OCI-LY1 (cell line): ENCODE measurements around the gene CCDC192.

Experiments used
- H2AFZ ChIP-seq: fragments of 200-600 bp; sonication (generic), shearing (Covaris generic); 2 replicates; pipeline ENCODE4 v1.6.0; 2014; ENCODE audit warnings: antibody characterized with exemption, mild to moderate bottlenecking, low read length
- H3F3A ChIP-seq: fragments of 200-600 bp; sonication (generic), shearing (Covaris generic); 2 replicates; pipeline ENCODE4 v1.6.0; 2014; ENCODE audit warnings: mild to moderate bottlenecking, antibody characterized with exemption, low read length, moderate library complexity; ENCODE audit not compliant: insufficient read depth
- H3K27ac ChIP-seq: fragments of 200-600 bp; sonication (generic); 2 replicates; pipeline ENCODE4 v1.5.1; 2014; ENCODE audit warnings: low read length, mixed run types, mild to moderate bottlenecking, low read depth; ENCODE audit not compliant: poor library complexity, severe bottlenecking
- H3K27me3 ChIP-seq: fragments of 200-600 bp; sonication (generic); 2 replicates; pipeline ENCODE4 v1.6.0; 2014; ENCODE audit warnings: antibody characterized with exemption, mild to moderate bottlenecking, low read length, moderate library complexity; ENCODE audit not compliant: insufficient read depth
- H3K36me3 ChIP-seq: fragments of 200-600 bp; sonication (generic); 2 replicates; pipeline ENCODE4 v1.6.1; 2014; ENCODE audit warnings: mild to moderate bottlenecking, antibody characterized with exemption, low read length, moderate library complexity, mixed read lengths; ENCODE audit not compliant: insufficient read depth
- H3K4me1 ChIP-seq: fragments of 200-600 bp; sonication (generic); 2 replicates; pipeline ENCODE4 v1.5.1; 2014; ENCODE audit warnings: mild to moderate bottlenecking, low read length, moderate library complexity; ENCODE audit not compliant: insufficient read depth, severe bottlenecking
- H3K4me2 ChIP-seq: fragments of 200-600 bp; sonication (generic), shearing (Covaris generic); 2 replicates; pipeline ENCODE4 v1.6.1; 2014; ENCODE audit warnings: low read length
- H3K4me3 ChIP-seq: fragments of 200-600 bp; sonication (generic); 2 replicates; pipeline ENCODE4 v1.5.1; 2014; ENCODE audit warnings: low read length, low read depth, mild to moderate bottlenecking, mixed read lengths; ENCODE audit not compliant: poor library complexity, severe bottlenecking
- H3K79me2 ChIP-seq: fragments of 200-600 bp; shearing (Covaris generic); 2 replicates; pipeline ENCODE4 v1.6.1; 2016; ENCODE audit warnings: mixed run types, low read length, mixed read lengths; ENCODE audit not compliant: insufficient read depth
- H3K9ac ChIP-seq: fragments of 200-600 bp; sonication (generic), shearing (Covaris generic); 2 replicates; pipeline ENCODE4 v1.6.1; 2014; ENCODE audit warnings: mild to moderate bottlenecking, low read length, mixed read lengths
- H3K9me2 ChIP-seq: fragments of 200-600 bp; sonication (generic), shearing (Covaris generic); 2 replicates; pipeline ENCODE4 v1.6.1; 2014; ENCODE audit warnings: low read depth, mild to moderate bottlenecking, low read length, mixed read lengths
- H3K9me3 ChIP-seq: fragments of 200-600 bp; shearing (Covaris generic); 2 replicates; pipeline ENCODE4 v1.6.1; 2014; ENCODE audit warnings: low read length, mixed read lengths
- H4K20me1 ChIP-seq: fragments of 200-600 bp; sonication (generic), shearing (Covaris generic); 2 replicates; pipeline ENCODE4 v1.6.0; 2016; ENCODE audit warnings: mild to moderate bottlenecking, low read length; ENCODE audit not compliant: insufficient read depth
- EZH2 ChIP-seq: fragments of 200-600 bp; sonication (generic), shearing (Covaris generic); IDR thresholded peaks from 2 replicates; pipeline ENCODE4 v1.8.0; 2017; ENCODE audit warnings: borderline replicate concordance, mixed run types, mild to moderate bottlenecking, antibody characterized with exemption, low read length, moderate library complexity, mixed read lengths
- TF ChIP-seq, protein P1 (sequence below): fragments of 200-600 bp; sonication (generic), shearing (Covaris generic); IDR thresholded peaks from 2 replicates; pipeline ENCODE4 v1.5.1; 2017; ENCODE audit warnings: mild to moderate bottlenecking, antibody characterized with exemption, low read length, moderate library complexity, mixed read lengths

Gene CCDC192

DNA sequence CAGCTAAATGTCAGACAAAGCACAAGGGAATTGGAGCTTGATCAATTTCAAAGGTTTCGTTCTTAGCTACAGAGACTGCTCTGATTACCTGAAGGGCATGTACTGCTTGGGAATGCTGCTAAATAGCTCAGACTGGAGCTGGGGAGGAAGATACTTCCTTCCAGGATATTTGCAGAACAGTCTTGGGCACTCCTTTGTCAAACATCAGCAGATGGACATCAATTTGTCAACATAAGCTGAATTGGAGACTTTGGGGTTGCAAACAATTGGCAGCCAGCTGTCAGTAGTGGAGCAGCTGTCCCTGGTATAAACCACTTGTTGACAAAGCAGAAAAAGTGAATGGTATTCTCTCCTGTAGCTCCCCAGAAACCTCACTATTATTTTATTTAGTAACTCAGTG, 182.0 kb downstream of the CCDC192 start:
- Histone ChIP-seq H3K4me3 (no peak overlapping the region), H3K79me2 (no peaks in the 10 kb centered on the region), H3K36me3 (no peaks in the 10 kb centered on the region), H4K20me1 (no peaks in the 10 kb centered on the region), H3K9ac (no peak overlapping the region), H2AFZ (no peak overlapping the region), H3K27ac (no peak overlapping the region), H3K27me3 (no peaks in the 10 kb centered on the region), H3K4me1 (no peaks in the 10 kb centered on the region), H3F3A (no peaks in the 10 kb centered on the region), H3K9me2 (no peaks in the 10 kb centered on the region), H3K4me2 (no peak overlapping the region), H3K9me3 (no peaks in the 10 kb centered on the region)
- TF ChIP-seq EZH2: no peak
- TF ChIP-seq, protein P1, sequence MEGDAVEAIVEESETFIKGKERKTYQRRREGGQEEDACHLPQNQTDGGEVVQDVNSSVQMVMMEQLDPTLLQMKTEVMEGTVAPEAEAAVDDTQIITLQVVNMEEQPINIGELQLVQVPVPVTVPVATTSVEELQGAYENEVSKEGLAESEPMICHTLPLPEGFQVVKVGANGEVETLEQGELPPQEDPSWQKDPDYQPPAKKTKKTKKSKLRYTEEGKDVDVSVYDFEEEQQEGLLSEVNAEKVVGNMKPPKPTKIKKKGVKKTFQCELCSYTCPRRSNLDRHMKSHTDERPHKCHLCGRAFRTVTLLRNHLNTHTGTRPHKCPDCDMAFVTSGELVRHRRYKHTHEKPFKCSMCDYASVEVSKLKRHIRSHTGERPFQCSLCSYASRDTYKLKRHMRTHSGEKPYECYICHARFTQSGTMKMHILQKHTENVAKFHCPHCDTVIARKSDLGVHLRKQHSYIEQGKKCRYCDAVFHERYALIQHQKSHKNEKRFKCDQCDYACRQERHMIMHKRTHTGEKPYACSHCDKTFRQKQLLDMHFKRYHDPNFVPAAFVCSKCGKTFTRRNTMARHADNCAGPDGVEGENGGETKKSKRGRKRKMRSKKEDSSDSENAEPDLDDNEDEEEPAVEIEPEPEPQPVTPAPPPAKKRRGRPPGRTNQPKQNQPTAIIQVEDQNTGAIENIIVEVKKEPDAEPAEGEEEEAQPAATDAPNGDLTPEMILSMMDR: no peak

- Histone ChIP-seq H4K20me1 (no peaks in the 10 kb centered on the region), H2AFZ (no peak overlapping the region), H3K79me2 (no peaks in the 10 kb centered on the region), H3K27ac (no peak overlapping the region), H3K9me3 (no peaks in the 10 kb centered on the region), H3K9me2 (no peaks in the 10 kb centered on the region), H3K4me3 (no peak overlapping the region), H3K9ac (no peak overlapping the region), H3K4me1 (no peaks in the 10 kb centered on the region), H3K27me3 (no peaks in the 10 kb centered on the region), H3K4me2 (no peak overlapping the region), H3F3A (no peaks in the 10 kb centered on the region), H3K36me3 (no peaks in the 10 kb centered on the region)
- TF ChIP-seq, protein P1: no peak
- TF ChIP-seq EZH2: no peak
These were observed 182.9 kb downstream of the CCDC192 start for GRCh38 chr5:127886081-127886480.

DNA sequence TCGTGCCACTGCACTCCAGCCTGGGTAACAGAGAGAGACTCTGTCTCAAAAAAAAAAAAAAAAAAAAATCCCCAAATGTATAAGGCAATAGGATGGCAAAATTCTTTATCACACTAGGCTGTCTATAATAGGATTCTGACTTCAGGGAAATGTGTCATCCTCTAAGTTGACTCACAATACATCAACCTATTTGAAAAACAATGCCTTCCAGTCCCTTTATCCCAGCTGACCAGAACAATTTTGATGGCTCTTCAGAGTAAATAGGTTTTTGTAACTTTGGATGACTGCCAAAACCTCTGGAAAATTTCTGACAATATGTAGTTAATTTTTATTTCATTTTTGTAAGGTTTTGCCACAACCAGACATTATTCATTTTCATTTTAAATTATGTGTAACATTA, 184.1 kb downstream of the CCDC192 start:
- Histone ChIP-seq H3K4me2 (no peak overlapping the region), H3K9ac (no peak overlapping the region), H3K9me3 (no peaks in the 10 kb centered on the region), H3K27me3 (no peaks in the 10 kb centered on the region), H3F3A (no peaks in the 10 kb centered on the region), H3K4me1 (peaks cover 3% of the 10 kb centered on the region), H3K9me2 (no peaks in the 10 kb centered on the region), H4K20me1 (no peaks in the 10 kb centered on the region), H3K4me3 (no peak overlapping the region), H3K27ac (no peak overlapping the region), H3K79me2 (no peaks in the 10 kb centered on the region), H2AFZ (no peak overlapping the region), H3K36me3 (no peaks in the 10 kb centered on the region)
- TF ChIP-seq, protein P1: no peak
- no peak for TF ChIP-seq EZH2
